ENCODE measurements around the gene TIGAR.

Gene TIGAR

GRCh38 chr12:4320853-4321701 lies at the start of gene TIGAR:
TSS of gene TIGAR (plus strand) at chr12:4321213. CDS start at chr12:4321272, 59 bp downstream.
- peaks cover 11% of the 10 kb centered on the region for H3K36me3 Mint-ChIP-seq (ENCODE audit: low read depth)
- peak within 1 kb of the TSS; percentile 88 for H3K27ac Mint-ChIP-seq
- H3K27me3 Mint-ChIP-seq (ENCODE audit: low read depth) = no peaks in the 10 kb centered on the region
- no peaks in the 10 kb centered on the region for H3K9me3 Mint-ChIP-seq
- H3K4me3 Mint-ChIP-seq = peak within 1 kb of the TSS; percentile 92
- H3K4me1 Mint-ChIP-seq (ENCODE audit: low read depth) = peaks cover 32% of the 10 kb centered on the region

GRCh38 chr12:4271717-4272423 lies 49.1 kb upstream of the TIGAR start:
- Mint-ChIP-seq H3K4me3 (peak overlapping the region; percentile 87), H3K4me1 (ENCODE audit: low read depth) (peaks cover 33% of the 10 kb centered on the region), H3K27ac (peak overlapping the region; percentile 96), H3K36me3 (ENCODE audit: low read depth) (peaks cover 23% of the 10 kb centered on the region), H3K27me3 (ENCODE audit: low read depth) (peaks cover 3% of the 10 kb centered on the region), H3K9me3 (no peaks in the 10 kb centered on the region)

GRCh38 chr12:4272424-4273272 lies 48.4 kb upstream of the TIGAR start:
- H3K27me3 Mint-ChIP-seq (ENCODE audit: low read depth) = no peaks in the 10 kb centered on the region
- peak overlapping the region; percentile 96 for H3K27ac Mint-ChIP-seq
- peak overlapping the region; percentile 87 for H3K4me3 Mint-ChIP-seq
- H3K9me3 Mint-ChIP-seq = no peaks in the 10 kb centered on the region
- peaks cover 31% of the 10 kb centered on the region for H3K36me3 Mint-ChIP-seq (ENCODE audit: low read depth)
- peaks cover 39% of the 10 kb centered on the region for H3K4me1 Mint-ChIP-seq (ENCODE audit: low read depth)

DNA sequence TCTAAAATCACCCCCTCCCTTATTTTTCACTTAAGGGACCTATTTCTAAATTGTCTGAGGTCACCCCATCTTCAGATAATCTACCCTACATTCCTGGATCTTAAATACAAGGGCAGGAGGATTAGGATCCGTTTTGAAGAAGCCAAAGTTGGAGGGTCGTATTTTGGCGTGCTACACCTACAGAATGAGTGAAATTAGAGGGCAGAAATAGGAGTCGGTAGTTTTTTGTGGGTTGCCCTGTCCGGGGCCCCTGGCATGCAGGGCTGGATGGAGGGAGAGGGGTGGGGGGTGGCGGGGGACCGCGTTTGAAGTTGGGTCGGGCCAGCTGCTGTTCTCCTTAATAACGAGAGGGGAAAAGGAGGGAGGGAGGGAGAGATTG lies 47.8 kb upstream of the TIGAR start:
- Mint-ChIP-seq H3K9me3 (no peaks in the 10 kb centered on the region), H3K27me3 (ENCODE audit: low read depth) (no peaks in the 10 kb centered on the region), H3K4me3 (peak overlapping the region; percentile 87), H3K27ac (peak overlapping the region; percentile 96), H3K36me3 (ENCODE audit: low read depth) (peaks cover 37% of the 10 kb centered on the region), H3K4me1 (ENCODE audit: low read depth) (peaks cover 42% of the 10 kb centered on the region)

DNA sequence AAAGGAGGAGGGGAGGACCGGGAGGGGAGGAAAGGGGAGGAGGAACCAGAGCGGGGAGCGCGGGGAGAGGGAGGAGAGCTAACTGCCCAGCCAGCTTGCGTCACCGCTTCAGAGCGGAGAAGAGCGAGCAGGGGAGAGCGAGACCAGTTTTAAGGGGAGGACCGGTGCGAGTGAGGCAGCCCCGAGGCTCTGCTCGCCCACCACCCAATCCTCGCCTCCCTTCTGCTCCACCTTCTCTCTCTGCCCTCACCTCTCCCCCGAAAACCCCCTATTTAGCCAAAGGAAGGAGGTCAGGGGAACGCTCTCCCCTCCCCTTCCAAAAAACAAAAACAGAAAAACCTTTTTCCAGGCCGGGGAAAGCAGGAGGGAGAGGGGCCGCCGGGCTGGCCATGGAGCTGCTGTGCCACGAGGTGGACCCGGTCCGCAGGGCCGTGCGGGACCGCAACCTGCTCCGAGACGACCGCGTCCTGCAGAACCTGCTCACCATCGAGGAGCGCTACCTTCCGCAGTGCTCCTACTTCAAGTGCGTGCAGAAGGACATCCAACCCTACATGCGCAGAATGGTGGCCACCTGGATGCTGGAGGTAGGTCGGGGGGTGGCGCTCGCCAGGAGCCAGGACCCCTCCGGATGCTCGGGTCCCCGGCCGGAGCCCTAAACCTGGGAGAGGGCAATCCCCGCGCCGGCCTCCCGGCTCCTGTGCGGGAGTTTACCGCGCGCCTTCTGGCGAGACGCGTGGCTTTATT lies 47.2 kb upstream of the TIGAR start, which contains the start of gene CCND2:
TSS of gene CCND2 (plus strand) at position 111 of the 744 bp plus-strand sequence. CDS start at position 390, 279 bp downstream.
- Mint-ChIP-seq H3K4me3 (peak within 1 kb of the TSS; percentile 87), H3K27ac (peak within 1 kb of the TSS; percentile 96), H3K27me3 (ENCODE audit: low read depth) (no peaks in the 10 kb centered on the region), H3K9me3 (no peaks in the 10 kb centered on the region), H3K36me3 (ENCODE audit: low read depth) (peaks cover 43% of the 10 kb centered on the region), H3K4me1 (ENCODE audit: low read depth) (peaks cover 40% of the 10 kb centered on the region)

DNA sequence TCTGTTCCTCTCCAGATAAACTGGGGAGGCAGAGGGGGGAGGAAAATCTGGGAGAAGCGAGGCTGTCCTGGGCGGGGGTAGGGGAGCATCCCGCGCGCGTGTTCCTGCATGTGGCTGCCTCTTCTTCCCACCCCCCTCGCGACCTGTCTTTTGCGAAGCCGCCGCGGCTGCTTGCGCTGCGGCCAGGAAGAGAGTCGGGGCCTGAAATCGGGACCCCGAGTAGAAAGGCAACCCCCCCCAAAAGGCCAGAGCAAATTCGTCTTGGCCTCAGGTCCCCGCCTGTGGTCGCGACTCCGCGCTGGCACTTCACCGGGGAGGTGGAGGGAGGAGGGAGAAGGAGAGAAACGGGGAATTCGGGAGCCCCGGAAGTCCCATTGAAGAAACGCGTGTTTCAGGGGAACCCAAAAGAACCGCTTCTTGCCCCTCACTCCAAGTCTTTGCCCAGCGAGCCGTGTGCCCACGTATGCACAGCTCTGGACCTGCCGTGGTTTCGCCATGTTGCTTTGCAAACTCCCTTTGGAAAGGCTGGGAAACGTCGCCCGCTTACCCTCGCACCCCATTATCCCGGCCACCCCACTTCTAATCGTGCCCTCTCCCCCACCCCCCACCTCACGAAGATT lies 46.5 kb upstream of the TIGAR start:
- Mint-ChIP-seq H3K36me3 (ENCODE audit: low read depth) (peaks cover 50% of the 10 kb centered on the region), H3K27me3 (ENCODE audit: low read depth) (no peaks in the 10 kb centered on the region), H3K4me3 (peak overlapping the region; percentile 87), H3K4me1 (ENCODE audit: low read depth) (peaks cover 46% of the 10 kb centered on the region), H3K9me3 (no peaks in the 10 kb centered on the region), H3K27ac (peak overlapping the region; percentile 96)

DNA sequence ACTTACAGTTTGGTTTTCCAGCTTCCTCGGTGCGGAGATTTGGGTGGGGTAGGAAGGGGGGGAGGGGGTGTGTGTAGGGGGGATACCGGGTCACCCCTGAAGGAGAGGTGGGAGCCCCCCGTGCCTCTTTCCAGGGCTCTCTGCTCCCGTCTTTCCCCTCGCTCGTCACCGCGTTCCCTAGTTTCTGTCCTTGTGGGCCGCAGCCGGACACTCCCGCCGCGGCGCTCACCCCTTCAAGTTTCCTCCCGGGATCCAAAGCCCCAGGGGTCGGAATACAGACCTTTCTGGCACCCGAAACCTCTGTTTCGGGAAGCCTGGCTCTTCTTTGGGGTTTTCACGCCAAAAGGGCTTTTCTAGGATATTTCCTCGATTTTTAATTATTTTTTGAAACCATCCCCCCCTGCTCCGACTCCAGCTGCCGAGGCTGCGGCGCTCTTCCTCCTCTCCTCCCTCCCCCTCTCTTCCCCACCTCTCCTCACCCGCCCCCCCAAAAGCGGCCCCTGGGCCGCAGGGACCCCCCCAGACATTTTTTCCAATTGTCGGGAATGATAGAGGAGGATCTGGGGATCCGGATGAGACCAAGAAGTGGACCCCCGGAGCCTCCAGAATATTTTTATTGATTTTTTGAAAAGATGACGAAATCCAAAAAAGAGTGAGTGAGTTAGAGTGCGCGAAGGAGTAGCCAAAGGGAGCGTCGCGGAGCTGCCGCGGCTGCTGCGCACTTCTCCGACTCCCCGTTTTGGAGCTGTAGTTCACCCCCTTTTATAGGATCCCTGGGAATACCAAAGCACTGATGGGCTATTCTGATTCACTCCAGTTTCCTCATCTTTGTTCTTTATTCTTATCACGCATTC lies 45.8 kb upstream of the TIGAR start:
- H3K4me1 Mint-ChIP-seq (ENCODE audit: low read depth) = peaks cover 46% of the 10 kb centered on the region
- H3K9me3 Mint-ChIP-seq = no peaks in the 10 kb centered on the region
- H3K27me3 Mint-ChIP-seq (ENCODE audit: low read depth) = no peaks in the 10 kb centered on the region
- H3K36me3 Mint-ChIP-seq (ENCODE audit: low read depth) = peaks cover 53% of the 10 kb centered on the region
- H3K4me3 Mint-ChIP-seq = peak overlapping the region; percentile 87
- peak overlapping the region; percentile 96 for H3K27ac Mint-ChIP-seq

- H3K27ac Mint-ChIP-seq = peak overlapping the region; percentile 96
- peaks cover 60% of the 10 kb centered on the region for H3K36me3 Mint-ChIP-seq (ENCODE audit: low read depth)
- no peaks in the 10 kb centered on the region for H3K9me3 Mint-ChIP-seq
- peak overlapping the region; percentile 87 for H3K4me3 Mint-ChIP-seq
- no peaks in the 10 kb centered on the region for H3K27me3 Mint-ChIP-seq (ENCODE audit: low read depth)
- H3K4me1 Mint-ChIP-seq (ENCODE audit: low read depth) = peaks cover 47% of the 10 kb centered on the region
These were observed 45.1 kb upstream of the TIGAR start for GRCh38 chr12:4275870-4276301.

- H3K27ac Mint-ChIP-seq = peak overlapping the region; percentile 86
- H3K9me3 Mint-ChIP-seq = no peaks in the 10 kb centered on the region
- peaks cover 65% of the 10 kb centered on the region for H3K36me3 Mint-ChIP-seq (ENCODE audit: low read depth)
- peaks cover 46% of the 10 kb centered on the region for H3K4me1 Mint-ChIP-seq (ENCODE audit: low read depth)
- H3K4me3 Mint-ChIP-seq = peak overlapping the region; percentile 87
- H3K27me3 Mint-ChIP-seq (ENCODE audit: low read depth) = no peaks in the 10 kb centered on the region
These were observed 44.3 kb upstream of the TIGAR start for GRCh38 chr12:4276524-4277204.

DNA sequence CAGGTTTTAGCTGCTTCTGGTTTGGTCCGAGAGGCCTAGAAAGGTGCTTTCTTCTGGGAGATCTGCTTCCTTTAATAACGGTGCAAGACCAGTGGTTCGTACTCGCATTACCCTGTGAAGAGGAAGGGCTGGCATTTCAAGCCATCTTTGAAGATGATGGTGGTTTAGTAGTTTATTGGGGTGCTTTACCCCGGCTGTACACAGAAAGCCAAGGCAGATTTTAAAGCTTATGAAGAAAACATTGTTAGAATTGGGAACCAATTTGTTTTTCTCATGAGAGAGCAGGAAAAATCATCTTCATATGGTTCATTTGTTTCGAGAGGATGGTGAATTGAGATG lies 43.8 kb upstream of the TIGAR start:
- peak overlapping the region; percentile 86 for H3K27ac Mint-ChIP-seq
- H3K4me3 Mint-ChIP-seq = peak overlapping the region; percentile 87
- no peaks in the 10 kb centered on the region for H3K27me3 Mint-ChIP-seq (ENCODE audit: low read depth)
- peaks cover 69% of the 10 kb centered on the region for H3K36me3 Mint-ChIP-seq (ENCODE audit: low read depth)
- H3K4me1 Mint-ChIP-seq (ENCODE audit: low read depth) = peaks cover 48% of the 10 kb centered on the region
- no peaks in the 10 kb centered on the region for H3K9me3 Mint-ChIP-seq

- Mint-ChIP-seq H3K9me3 (no peaks in the 10 kb centered on the region), H3K4me1 (ENCODE audit: low read depth) (peaks cover 53% of the 10 kb centered on the region), H3K27ac (peak overlapping the region; percentile 71), H3K4me3 (peak overlapping the region; percentile 87), H3K27me3 (ENCODE audit: low read depth) (no peaks in the 10 kb centered on the region), H3K36me3 (ENCODE audit: low read depth) (peaks cover 76% of the 10 kb centered on the region)
These were observed 43.2 kb upstream of the TIGAR start for GRCh38 chr12:4277857-4278256.

All from T-helper 1 cell treated with Interleukin-12 subunit alpha and Interleukin-12 subunit beta and Interleukin-4 antibody, amounts not matched to agents 30 μg/mL and 1 μg/mL, for 36 hours (primary cell).